Osteocyte (in vitro differentiated cells): Measurements from ENCODE around the gene ARHGDIG. TPM values are rescaled to one million over a fixed set of nuclear protein-coding genes. Genes with fewer than 3 reads are reported as not detected.
A peak's percentile ranks its signal among the peaks of the same experiment; 100 is the strongest.

Source experiments
- DNase-seq: peaks from one replicate; pipeline ENCODE4 v3.0.0; 2021; ENCODE audit warnings: mixed read lengths; ENCODE audit not compliant: unreplicated experiment; ENCODE audit errors: extremely low spot score
- H3K27ac Mint-ChIP-seq: one replicate; pipeline ENCODE4 v1.8.0; 2021; ENCODE audit warnings: mild to moderate bottlenecking, mixed read lengths; ENCODE audit not compliant: unreplicated experiment
- H3K27me3 Mint-ChIP-seq: one replicate; pipeline ENCODE4 v1.8.0; 2021; ENCODE audit warnings: mixed read lengths; ENCODE audit not compliant: unreplicated experiment
- H3K36me3 Mint-ChIP-seq: one replicate; pipeline ENCODE4 v1.8.0; 2021; ENCODE audit warnings: mixed read lengths; ENCODE audit not compliant: unreplicated experiment
- H3K4me1 Mint-ChIP-seq: one replicate; pipeline ENCODE4 v1.8.0; 2021; ENCODE audit warnings: mixed read lengths; ENCODE audit not compliant: unreplicated experiment
- H3K4me3 Mint-ChIP-seq: one replicate; pipeline ENCODE4 v1.8.0; 2021; ENCODE audit warnings: mild to moderate bottlenecking, moderate library complexity, mixed read lengths; ENCODE audit not compliant: unreplicated experiment
- H3K9me3 Mint-ChIP-seq: one replicate; pipeline ENCODE4 v1.8.0; 2021; ENCODE audit warnings: mixed read lengths; ENCODE audit not compliant: unreplicated experiment
- total RNA-seq: library from RNA; stranded (reverse); gene quantifications from 2 replicates; pipeline ENCODE4 v1.2.1, GENCODE V29; 2021
- TF ChIP-seq, protein P1 (sequence below): fragments of 200-600 bp; sonication (generic); IDR thresholded peaks from 2 replicates; pipeline ENCODE4 v1.5.0; 2021; ENCODE audit warnings: antibody characterized with exemption, mild to moderate bottlenecking, moderate library complexity

The ARHGDIG gene
- total RNA-seq, 1 donor from 2014 or later: 0.54 TPM

DNA sequence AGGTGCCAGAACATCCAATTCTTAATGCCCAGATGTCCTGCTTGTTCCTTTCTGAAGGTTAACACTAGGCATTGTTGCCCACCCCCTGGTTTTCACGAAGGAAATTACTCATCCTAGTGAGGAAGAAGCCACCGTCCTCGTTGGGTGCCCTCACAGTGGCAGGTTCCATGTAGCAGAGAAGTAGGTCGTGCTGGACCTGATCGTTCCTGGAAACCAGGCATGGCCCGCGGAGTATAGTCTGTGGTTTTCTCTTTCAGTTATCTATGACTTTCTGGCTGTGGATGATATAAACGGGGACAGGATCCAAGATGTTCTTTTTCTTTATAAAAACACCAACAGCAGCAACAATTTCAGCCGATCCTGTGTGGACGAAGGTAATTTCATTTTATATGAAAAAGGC lies 21.2 kb upstream of the ARHGDIG start:
- TF ChIP-seq, protein P1, sequence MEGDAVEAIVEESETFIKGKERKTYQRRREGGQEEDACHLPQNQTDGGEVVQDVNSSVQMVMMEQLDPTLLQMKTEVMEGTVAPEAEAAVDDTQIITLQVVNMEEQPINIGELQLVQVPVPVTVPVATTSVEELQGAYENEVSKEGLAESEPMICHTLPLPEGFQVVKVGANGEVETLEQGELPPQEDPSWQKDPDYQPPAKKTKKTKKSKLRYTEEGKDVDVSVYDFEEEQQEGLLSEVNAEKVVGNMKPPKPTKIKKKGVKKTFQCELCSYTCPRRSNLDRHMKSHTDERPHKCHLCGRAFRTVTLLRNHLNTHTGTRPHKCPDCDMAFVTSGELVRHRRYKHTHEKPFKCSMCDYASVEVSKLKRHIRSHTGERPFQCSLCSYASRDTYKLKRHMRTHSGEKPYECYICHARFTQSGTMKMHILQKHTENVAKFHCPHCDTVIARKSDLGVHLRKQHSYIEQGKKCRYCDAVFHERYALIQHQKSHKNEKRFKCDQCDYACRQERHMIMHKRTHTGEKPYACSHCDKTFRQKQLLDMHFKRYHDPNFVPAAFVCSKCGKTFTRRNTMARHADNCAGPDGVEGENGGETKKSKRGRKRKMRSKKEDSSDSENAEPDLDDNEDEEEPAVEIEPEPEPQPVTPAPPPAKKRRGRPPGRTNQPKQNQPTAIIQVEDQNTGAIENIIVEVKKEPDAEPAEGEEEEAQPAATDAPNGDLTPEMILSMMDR: no peak
- H3K27me3 Mint-ChIP-seq: no peaks in the 10 kb centered on the region
- H3K9me3 Mint-ChIP-seq: no peaks in the 10 kb centered on the region
- H3K4me3 Mint-ChIP-seq: no peak overlapping the region
- DNase-seq: no peak
- peaks cover 33% of the 10 kb centered on the region for H3K36me3 Mint-ChIP-seq
- no peak overlapping the region for H3K27ac Mint-ChIP-seq
- H3K4me1 Mint-ChIP-seq: no peaks in the 10 kb centered on the region

DNA sequence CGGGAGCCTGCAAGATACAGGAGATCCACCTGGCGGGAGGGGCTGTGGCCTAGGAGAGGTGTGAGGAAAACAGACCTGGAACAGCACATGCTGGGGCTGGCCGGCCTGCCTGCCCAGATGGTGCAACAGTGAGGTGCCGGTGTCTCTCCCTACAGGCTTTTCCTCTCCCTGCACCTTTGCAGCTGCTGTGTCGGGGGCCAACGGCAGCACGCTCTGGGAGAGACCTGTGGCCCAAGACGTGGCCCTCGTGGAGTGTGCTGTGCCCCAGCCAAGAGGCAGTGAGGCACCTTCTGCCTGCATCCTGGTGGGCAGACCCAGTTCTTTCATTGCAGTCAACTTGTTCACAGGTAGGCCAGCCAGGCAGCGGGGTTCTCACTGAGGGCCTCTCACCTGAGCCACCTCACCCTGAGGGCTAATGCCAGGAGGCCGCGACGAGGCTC lies 20.6 kb upstream of the ARHGDIG start:
- H3K27me3 Mint-ChIP-seq: no peaks in the 10 kb centered on the region
- no peaks in the 10 kb centered on the region for H3K9me3 Mint-ChIP-seq
- no peak for DNase-seq
- TF ChIP-seq, protein P1: no peak
- H3K27ac Mint-ChIP-seq: no peak overlapping the region
- H3K4me3 Mint-ChIP-seq: no peak overlapping the region
- H3K36me3 Mint-ChIP-seq: peaks cover 30% of the 10 kb centered on the region
- no peaks in the 10 kb centered on the region for H3K4me1 Mint-ChIP-seq

DNA sequence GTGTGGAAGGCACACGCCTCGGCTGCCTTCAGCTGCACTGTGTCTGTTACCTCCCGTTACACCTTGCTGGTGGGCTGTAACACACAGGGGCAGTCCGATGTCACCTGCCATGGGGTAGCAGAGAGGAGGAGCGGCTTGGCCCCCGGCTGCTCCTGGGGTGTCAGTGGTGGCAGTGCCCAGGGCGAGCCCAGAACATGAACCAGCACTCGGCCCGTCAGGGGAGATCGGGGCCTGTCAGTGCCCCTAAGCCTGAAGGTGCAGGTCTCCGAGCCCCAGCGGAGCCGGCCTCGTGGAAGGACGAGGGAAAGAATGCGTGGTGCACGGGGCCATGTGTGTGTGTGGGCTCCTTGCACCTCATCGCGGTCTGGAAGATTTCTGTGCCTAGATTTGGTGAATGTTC lies 20.1 kb upstream of the ARHGDIG start:
- no peak overlapping the region for H3K27ac Mint-ChIP-seq
- H3K4me3 Mint-ChIP-seq: no peak overlapping the region
- no peaks in the 10 kb centered on the region for H3K9me3 Mint-ChIP-seq
- no peaks in the 10 kb centered on the region for H3K27me3 Mint-ChIP-seq
- H3K36me3 Mint-ChIP-seq: peaks cover 28% of the 10 kb centered on the region
- no peak for DNase-seq
- H3K4me1 Mint-ChIP-seq: no peaks in the 10 kb centered on the region
- TF ChIP-seq, protein P1: no peak

DNA sequence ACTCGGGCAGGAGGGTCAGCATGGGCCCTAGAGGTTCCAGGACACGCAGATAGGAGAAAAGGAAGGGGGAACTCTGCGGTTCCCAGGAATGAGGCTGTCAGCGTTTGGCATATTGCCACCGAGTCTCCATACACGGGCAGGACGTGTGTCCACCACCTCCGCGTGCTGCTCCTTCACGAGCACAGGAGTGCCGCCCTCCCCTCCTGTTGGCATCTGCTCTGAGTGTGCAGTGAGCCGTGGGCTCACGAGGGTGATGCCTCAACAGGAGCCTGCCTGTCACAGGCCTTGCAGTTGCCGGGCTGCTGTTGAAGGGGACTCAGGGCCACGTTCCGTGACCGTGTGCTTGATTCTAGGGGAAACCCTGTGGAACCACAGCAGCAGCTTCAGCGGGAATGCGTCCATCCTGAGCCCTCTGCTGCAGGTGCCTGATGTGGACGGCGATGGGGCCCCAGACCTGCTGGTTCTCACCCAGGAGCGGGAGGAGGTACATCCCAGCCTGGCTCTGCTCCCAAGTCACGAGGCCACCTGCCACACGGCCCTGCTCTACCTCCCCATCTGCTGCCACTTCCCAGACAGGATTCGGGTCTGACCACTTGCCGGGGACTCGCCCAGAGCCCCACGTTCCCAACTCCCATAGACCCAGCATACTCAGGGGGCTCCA lies 19.2 kb upstream of the ARHGDIG start:
- Mint-ChIP-seq H3K36me3 (peaks cover 20% of the 10 kb centered on the region), H3K9me3 (no peaks in the 10 kb centered on the region), H3K27me3 (no peaks in the 10 kb centered on the region), H3K4me1 (peaks cover 2% of the 10 kb centered on the region), H3K4me3 (no peak overlapping the region), H3K27ac (no peak overlapping the region)
- TF ChIP-seq, protein P1: no peak
- no peak for DNase-seq

DNA sequence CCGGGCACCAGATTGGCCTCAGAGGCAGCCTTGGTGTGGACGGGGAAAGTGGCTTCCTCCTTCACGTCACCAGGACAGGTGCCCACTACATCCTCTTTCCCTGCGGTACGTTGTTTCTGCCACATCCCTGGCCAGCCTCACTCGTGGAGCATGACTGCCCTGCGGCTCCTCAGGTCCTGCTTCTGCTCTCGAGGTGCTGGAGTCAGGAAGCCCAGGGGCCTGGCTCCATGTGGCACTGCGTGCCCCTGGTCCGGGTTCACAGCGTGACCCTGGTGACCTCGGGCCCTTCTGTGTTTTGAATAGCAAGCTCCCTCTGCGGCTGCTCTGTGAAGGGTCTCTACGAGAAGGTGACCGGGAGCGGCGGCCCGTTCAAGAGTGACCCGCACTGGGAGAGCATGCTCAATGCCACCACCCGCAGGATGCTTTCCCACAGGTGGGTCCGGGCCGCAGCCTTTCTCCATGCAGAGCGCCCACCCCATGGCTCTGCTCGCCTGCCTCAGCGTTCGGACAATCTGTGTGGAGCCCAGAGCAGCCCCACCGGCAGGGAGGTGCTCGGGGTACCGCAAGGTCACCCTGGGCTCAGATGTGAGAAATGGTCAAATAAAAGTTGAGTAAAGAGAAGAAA lies 18.2 kb upstream of the ARHGDIG start:
- no peak overlapping the region for H3K27ac Mint-ChIP-seq
- TF ChIP-seq, protein P1: no peak

More for the DNA sequence above, 18.2 kb upstream of the ARHGDIG start:
- Mint-ChIP-seq H3K9me3 (no peaks in the 10 kb centered on the region), H3K4me1 (peaks cover 2% of the 10 kb centered on the region), H3K36me3 (peaks cover 20% of the 10 kb centered on the region), H3K4me3 (no peak overlapping the region), H3K27me3 (no peaks in the 10 kb centered on the region)
- peak; percentile 83 for DNase-seq
